ENCODE results near the gene TAC1. TPM values are rescaled to one million over a fixed set of nuclear protein-coding genes. Genes with fewer than 3 reads are reported as not detected.

TAC1 gene, protein sequence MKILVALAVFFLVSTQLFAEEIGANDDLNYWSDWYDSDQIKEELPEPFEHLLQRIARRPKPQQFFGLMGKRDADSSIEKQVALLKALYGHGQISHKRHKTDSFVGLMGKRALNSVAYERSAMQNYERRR
- total RNA-seq, result 1 to 10 TPM in 1 of 4 donors, under 1 TPM in 1, not detected in 2; 0.55 to 2.4 TPM

DNA sequence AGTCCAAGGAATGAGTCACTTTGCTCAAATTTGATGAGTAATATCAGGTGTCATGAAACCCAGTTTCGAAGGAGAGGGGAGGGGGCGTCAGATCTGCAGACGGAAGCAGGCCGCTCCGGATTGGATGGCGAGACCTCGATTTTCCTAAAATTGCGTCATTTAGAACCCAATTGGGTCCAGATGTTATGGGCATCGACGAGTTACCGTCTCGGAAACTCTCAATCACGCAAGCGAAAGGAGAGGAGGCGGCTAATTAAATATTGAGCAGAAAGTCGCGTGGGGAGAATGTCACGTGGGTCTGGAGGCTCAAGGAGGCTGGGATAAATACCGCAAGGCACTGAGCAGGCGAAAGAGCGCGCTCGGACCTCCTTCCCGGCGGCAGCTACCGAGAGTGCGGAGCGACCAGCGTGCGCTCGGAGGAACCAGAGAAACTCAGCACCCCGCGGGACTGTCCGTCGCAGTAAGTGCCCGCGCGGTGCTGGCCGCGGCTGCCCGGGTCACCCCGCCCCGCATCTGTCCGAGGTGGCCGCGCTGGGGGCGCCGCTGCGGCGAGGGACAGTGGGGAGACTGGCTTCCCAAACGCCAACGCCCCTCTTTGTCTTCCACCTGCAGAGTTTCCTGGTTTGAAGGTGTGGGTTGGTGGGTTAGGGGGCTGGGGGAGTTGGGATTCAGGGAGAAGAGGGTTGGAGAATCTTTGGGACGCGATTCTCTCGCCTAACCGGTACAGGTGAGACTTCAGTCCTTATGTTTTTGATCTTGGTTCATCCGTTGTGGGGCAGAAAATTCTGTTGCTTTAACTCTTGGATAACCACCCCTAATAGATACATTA, at the start of gene TAC1:
TAC1 (plus strand) TSS at position 351 of the 829 bp plus-strand sequence. CDS start 527 bp downstream, outside the sequence.
- no peak within 1 kb of the TSS for H3K4me3 ChIP-seq (ENCODE audit: low read depth, poor library complexity, severe bottlenecking)
- intact Hi-C loops (cut with DNase I; ENCODE audit: low total_unique reads), result no loop called here
- no peak for TF ChIP-seq POLR2A (IDR thresholded peaks at IDR 0.05)
- no peak for TF ChIP-seq CTCF (IDR thresholded peaks at IDR 0.05)
- WGBS, 2 donors, result 4 to 5% methylated on average over 55 to 57 of the region's 57 CpGs
- no peak for DNase-seq (ENCODE audit: low spot score in 2 of 2)

GRCh38 chr7:97685952-97686351, 45.9 kb upstream of the TAC1 start:
- H3K4me3 ChIP-seq (ENCODE audit: low read depth, poor library complexity, severe bottlenecking), result no peak overlapping the region
- WGBS, 2 donors, result 75 to 85% methylated on average over 4 of the region's 4 CpGs
- TF ChIP-seq POLR2A (IDR thresholded peaks at IDR 0.05) (no peak), CTCF (IDR thresholded peaks at IDR 0.05) (no peak)
- intact Hi-C loops (cut with DNase I; ENCODE audit: low total_unique reads), result no loop called here
- no peak for DNase-seq (ENCODE audit: low spot score in 2 of 2)

- WGBS, 2 donors, result 85 to 86% methylated on average over 1 of the region's 1 CpG
- intact Hi-C loops (cut with DNase I; ENCODE audit: low total_unique reads), result no loop called here
- H3K4me3 ChIP-seq (ENCODE audit: low read depth, poor library complexity, severe bottlenecking), result no peak overlapping the region
- no peak for DNase-seq (ENCODE audit: low spot score in 2 of 2)
- TF ChIP-seq CTCF (IDR thresholded peaks at IDR 0.05) (no peak), POLR2A (IDR thresholded peaks at IDR 0.05) (no peak)
These were observed 38.3 kb upstream of the TAC1 start for GRCh38 chr7:97693586-97693985.

DNA sequence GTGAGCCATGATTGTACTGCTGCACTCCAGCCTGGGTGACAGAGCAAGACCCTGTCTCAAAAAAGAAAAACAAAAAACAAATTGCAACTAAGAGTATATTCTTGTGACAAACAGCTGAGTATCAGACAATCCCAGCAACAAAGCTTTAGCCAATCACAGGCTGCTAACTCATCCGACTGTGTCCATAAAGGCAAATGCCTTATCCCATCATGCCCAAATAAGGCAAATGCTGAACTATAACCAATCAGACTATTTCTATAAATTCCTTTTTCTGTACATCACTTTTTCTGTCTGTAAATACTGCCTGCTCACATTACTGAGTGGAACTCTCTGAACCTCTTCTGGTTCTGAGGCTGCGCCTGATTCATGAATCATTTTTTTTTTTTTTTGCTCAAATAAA, 37.5 kb upstream of the TAC1 start:
- intact Hi-C loops (cut with DNase I; ENCODE audit: low total_unique reads), result no loop called here
- TF ChIP-seq CTCF (IDR thresholded peaks at IDR 0.05) (no peak), POLR2A (IDR thresholded peaks at IDR 0.05) (no peak)
- DNase-seq (ENCODE audit: low spot score in 2 of 2), result no peak
- 78 to 90% methylated on average over 2 of the region's 2 CpGs for WGBS, 2 donors
- no peak overlapping the region for H3K4me3 ChIP-seq (ENCODE audit: low read depth, poor library complexity, severe bottlenecking)

GRCh38 chr7:97697396-97697795, 34.5 kb upstream of the TAC1 start:
- TF ChIP-seq CTCF (IDR thresholded peaks at IDR 0.05) (no peak), POLR2A (IDR thresholded peaks at IDR 0.05) (no peak)
- no peak overlapping the region for H3K4me3 ChIP-seq (ENCODE audit: low read depth, poor library complexity, severe bottlenecking)
- intact Hi-C loops (cut with DNase I; ENCODE audit: low total_unique reads), result no loop called here
- DNase-seq (ENCODE audit: low spot score in 2 of 2), result no peak

Measured in lower leg skin (tissue), 4 donors.